ENCODE measurements around the gene SBSN. TPM values are rescaled to one million over a fixed set of nuclear protein-coding genes. Genes with fewer than 3 reads are reported as not detected.

The SBSN gene
- total and polyA plus RNA-seq, 9 of the 15 experiments (the other 6 are each of a cell fraction or from before 2014, with no cell fraction given): 0.05 TPM; not detected in 8

DNA sequence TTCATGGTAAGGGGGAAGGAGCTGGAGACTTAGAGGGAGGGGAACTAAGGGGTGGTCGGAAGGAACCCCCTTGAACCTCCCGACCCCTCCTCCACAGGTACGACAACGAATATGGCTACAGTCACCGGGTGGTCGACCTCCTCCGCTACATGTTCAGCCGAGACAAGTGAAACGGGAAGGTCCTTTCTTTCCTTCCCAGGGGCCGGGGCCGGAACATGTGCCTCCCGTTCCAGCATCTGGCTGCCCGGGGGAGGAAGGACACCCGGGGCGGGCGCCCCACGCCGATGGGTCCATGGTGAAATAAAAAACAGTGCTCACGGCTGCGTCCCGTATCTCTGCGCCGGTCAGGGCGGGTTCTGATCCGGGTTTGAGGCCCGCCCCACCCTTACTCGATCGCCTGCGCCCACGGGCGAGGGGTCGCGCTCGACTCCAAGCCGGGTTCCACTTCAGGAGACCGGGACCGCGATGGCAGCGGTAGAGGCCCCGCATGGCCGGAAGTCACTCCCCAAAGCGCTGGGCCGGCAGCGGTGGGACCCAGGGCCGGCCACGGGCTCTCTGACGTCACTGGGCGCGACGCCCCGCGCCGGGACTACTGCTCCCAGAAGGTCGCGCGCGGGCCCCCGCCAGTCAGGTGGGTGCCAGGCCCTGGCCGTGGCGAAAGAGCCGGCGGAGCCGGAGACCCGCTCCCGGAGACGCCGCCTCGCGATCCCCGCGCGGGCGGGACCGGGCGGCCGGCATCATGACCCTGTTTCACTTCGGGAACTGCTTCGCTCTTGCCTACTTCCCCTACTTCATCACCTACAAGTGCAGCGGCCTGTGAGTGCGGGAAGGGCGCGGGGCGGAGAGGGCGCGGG, 17.1 kb upstream of the SBSN start, which contains the start of gene TMEM147 (continued):
- TF ChIP-seq SNRNP70 (optimal IDR thresholded peaks at IDR 0.05; ENCODE audit: low read depth, low read length) (no peak), SMAD1 (IDR thresholded peaks at IDR 0.05; ENCODE audit: low read depth, low read length, partially characterized antibody) (no peak), TGIF2 (CRISPR knock-in tag; IDR thresholded peaks at IDR 0.05) (no peak), PTTG1 (tag; IDR thresholded peaks at IDR 0.05; ENCODE audit: low read depth) (no peak), YY1 (IDR thresholded peaks at IDR 0.05; ENCODE audit: borderline replicate concordance in 1 of 3, control insufficient read depth in 1 of 3, extremely low read depth in 1 of 3, insufficient read depth in 3 of 3, insufficient read length in 1 of 3, insufficient replicate concordance in 2 of 3, low read depth in 1 of 3, low read length in 2 of 3) (peak in 2 of 3 experiments; percentile 56 to 73), L3MBTL2 (IDR thresholded peaks at IDR 0.05) (peak; percentile 64), SLC30A9 (CRISPR knock-in tag; IDR thresholded peaks at IDR 0.05) (no peak), ZNF655 (CRISPR knock-in tag; IDR thresholded peaks at IDR 0.05) (no peak), CEBPG (CRISPR knock-in tag; IDR thresholded peaks at IDR 0.05) (no peak), CEBPG (tag; conservative IDR thresholded peaks at IDR 0.05 in 1 of 2, IDR thresholded peaks at IDR 0.05 in 1 of 2) (peak in 1 of 2 experiments; percentile 48; a peak in 1 of 4 replicates), TAF15 (IDR thresholded peaks at IDR 0.05; ENCODE audit: low read depth, low read length) (no peak), ZEB2 (IDR thresholded peaks at IDR 0.05) (no peak), MTA1 (IDR thresholded peaks at IDR 0.05; ENCODE audit: borderline replicate concordance) (peak; percentile 97), MEF2A (IDR thresholded peaks at IDR 0.05; ENCODE audit: control insufficient read depth, low read depth, low read length) (no peak), CEBPZ (IDR thresholded peaks at IDR 0.05; ENCODE audit: borderline replicate concordance, low read depth, low read length) (no peak), MAZ (CRISPR knock-in tag; conservative IDR thresholded peaks at IDR 0.05 in 1 of 2, IDR thresholded peaks at IDR 0.05 in 1 of 2) (peak; percentile 73 to 95), SIN3A (IDR thresholded peaks at IDR 0.05; ENCODE audit: borderline replicate concordance in 2 of 2, control insufficient read depth in 1 of 2, low read depth in 2 of 2, low read length in 2 of 2) (peak; percentile 88 to 95; a peak in 2 of 4 replicates)
- TF ChIP-seq, protein P1, sequence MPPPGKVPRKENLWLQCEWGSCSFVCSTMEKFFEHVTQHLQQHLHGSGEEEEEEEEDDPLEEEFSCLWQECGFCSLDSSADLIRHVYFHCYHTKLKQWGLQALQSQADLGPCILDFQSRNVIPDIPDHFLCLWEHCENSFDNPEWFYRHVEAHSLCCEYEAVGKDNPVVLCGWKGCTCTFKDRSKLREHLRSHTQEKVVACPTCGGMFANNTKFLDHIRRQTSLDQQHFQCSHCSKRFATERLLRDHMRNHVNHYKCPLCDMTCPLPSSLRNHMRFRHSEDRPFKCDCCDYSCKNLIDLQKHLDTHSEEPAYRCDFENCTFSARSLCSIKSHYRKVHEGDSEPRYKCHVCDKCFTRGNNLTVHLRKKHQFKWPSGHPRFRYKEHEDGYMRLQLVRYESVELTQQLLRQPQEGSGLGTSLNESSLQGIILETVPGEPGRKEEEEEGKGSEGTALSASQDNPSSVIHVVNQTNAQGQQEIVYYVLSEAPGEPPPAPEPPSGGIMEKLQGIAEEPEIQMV (tag; conservative IDR thresholded peaks at IDR 0.05; ENCODE audit: low read depth): no peak

All from K562 (cell line).